Measurements from ENCODE around the gene QSOX2. TPM values are rescaled to one million over a fixed set of nuclear protein-coding genes. Genes with fewer than 3 reads are reported as not detected.
"Not testable (repeated sequence)": the region's sequence is repeated elsewhere in the genome, so short reads cannot be mapped to it uniquely, and the experiment has no call there.

Gene QSOX2
- total RNA-seq, 2 donors from 2014 or later: 4.9 to 12.0 TPM

GRCh38 chr9:136270173-136270705, 24.6 kb upstream of the QSOX2 start:
- intact Hi-C loops (cut with DNase I): no loop called here
- TF ChIP-seq, protein P1, sequence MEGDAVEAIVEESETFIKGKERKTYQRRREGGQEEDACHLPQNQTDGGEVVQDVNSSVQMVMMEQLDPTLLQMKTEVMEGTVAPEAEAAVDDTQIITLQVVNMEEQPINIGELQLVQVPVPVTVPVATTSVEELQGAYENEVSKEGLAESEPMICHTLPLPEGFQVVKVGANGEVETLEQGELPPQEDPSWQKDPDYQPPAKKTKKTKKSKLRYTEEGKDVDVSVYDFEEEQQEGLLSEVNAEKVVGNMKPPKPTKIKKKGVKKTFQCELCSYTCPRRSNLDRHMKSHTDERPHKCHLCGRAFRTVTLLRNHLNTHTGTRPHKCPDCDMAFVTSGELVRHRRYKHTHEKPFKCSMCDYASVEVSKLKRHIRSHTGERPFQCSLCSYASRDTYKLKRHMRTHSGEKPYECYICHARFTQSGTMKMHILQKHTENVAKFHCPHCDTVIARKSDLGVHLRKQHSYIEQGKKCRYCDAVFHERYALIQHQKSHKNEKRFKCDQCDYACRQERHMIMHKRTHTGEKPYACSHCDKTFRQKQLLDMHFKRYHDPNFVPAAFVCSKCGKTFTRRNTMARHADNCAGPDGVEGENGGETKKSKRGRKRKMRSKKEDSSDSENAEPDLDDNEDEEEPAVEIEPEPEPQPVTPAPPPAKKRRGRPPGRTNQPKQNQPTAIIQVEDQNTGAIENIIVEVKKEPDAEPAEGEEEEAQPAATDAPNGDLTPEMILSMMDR (IDR thresholded peaks at IDR 0.05): no peak
- no peak for DNase-seq
- H3K27me3 ChIP-seq: no peaks in the 10 kb centered on the region
- no peaks in the 10 kb centered on the region for H3K4me1 ChIP-seq
- no peak overlapping the region for H3K9ac ChIP-seq (ENCODE audit: low read depth in 2 of 2, low read length in 2 of 2)
- H3K27ac ChIP-seq: no peak overlapping the region
- H3K36me3 ChIP-seq: no peaks in the 10 kb centered on the region
- H3K4me3 ChIP-seq: no peak overlapping the region
- H3K9me3 ChIP-seq: no peaks in the 10 kb centered on the region

DNA sequence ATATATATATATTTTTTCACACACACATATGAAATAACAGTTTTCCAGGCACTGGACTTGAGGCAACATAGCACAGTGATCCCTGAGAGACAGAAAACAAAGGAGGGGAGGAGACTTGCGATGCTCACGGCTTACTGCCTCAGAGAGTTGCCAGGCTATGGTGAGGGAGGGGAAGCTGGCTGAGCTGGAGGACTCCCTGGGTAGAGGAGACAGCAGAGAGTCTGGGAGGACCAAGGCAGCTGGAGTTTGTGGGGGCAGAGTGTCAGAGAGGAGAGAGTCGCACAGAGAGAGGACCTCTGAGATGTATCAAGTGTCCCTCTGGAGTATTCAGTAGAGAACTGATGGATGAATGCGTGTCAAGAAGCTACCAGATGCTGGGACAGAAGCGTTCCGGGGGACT, 23.1 kb upstream of the QSOX2 start:
- Histone ChIP-seq H3K9me3 (no peaks in the 10 kb centered on the region), H3K36me3 (no peaks in the 10 kb centered on the region), H3K4me3 (no peak overlapping the region), H3K4me1 (no peaks in the 10 kb centered on the region), H3K9ac (ENCODE audit: low read depth in 2 of 2, low read length in 2 of 2) (no peak overlapping the region), H3K27ac (no peak overlapping the region), H3K27me3 (no peaks in the 10 kb centered on the region)
- TF ChIP-seq, protein P1 (IDR thresholded peaks at IDR 0.05): no peak
- intact Hi-C loops (cut with DNase I): no loop called here
- no peak for DNase-seq

GRCh38 chr9:136268318-136268717, 22.7 kb upstream of the QSOX2 start:
- intact Hi-C loops (cut with DNase I): no loop called here
- Histone ChIP-seq H3K36me3 (no peaks in the 10 kb centered on the region), H3K9ac (ENCODE audit: low read depth in 2 of 2, low read length in 2 of 2) (no peak overlapping the region), H3K9me3 (no peaks in the 10 kb centered on the region), H3K4me1 (no peaks in the 10 kb centered on the region), H3K4me3 (no peak overlapping the region), H3K27me3 (no peaks in the 10 kb centered on the region), H3K27ac (no peak overlapping the region)
- DNase-seq: no peak
- TF ChIP-seq, protein P1 (IDR thresholded peaks at IDR 0.05): no peak

- Histone ChIP-seq H3K27me3 (no peaks in the 10 kb centered on the region), H3K27ac (no peak overlapping the region), H3K9me3 (no peaks in the 10 kb centered on the region), H3K9ac (ENCODE audit: low read depth in 2 of 2, low read length in 2 of 2) (peak overlapping the region in 1 of 2 donors; percentile 73), H3K4me1 (no peaks in the 10 kb centered on the region), H3K36me3 (no peaks in the 10 kb centered on the region), H3K4me3 (peak overlapping the region; percentile 51)
- DNase-seq: peak; percentile 82
- intact Hi-C loops (cut with DNase I): no loop called here
- TF ChIP-seq, protein P1 (IDR thresholded peaks at IDR 0.05): no peak
Measured at GRCh38 chr9:136267261-136268111, 21.9 kb upstream of the QSOX2 start.

GRCh38 chr9:136266641-136267040, 21.0 kb upstream of the QSOX2 start:
- H3K9ac ChIP-seq (ENCODE audit: low read depth in 2 of 2, low read length in 2 of 2); H3K9me3 ChIP-seq; H3K36me3 ChIP-seq; intact Hi-C loops (cut with DNase I); H3K27me3 ChIP-seq; H3K4me3 ChIP-seq; H3K4me1 ChIP-seq; DNase-seq; H3K27ac ChIP-seq: not testable (repeated sequence)

Data from colonic mucosa (tissue), 4 donors.